Limb (tissue), 2 donors: ENCODE results near the gene VIPR2.

Source experiments
- DNase-seq, 2 donors: peaks; one replicate each; pipeline ENCODE4 v3.0.0-alpha.2; 2016; ENCODE audit errors: extremely low spot score in 2 of 2

Gene VIPR2

DNA sequence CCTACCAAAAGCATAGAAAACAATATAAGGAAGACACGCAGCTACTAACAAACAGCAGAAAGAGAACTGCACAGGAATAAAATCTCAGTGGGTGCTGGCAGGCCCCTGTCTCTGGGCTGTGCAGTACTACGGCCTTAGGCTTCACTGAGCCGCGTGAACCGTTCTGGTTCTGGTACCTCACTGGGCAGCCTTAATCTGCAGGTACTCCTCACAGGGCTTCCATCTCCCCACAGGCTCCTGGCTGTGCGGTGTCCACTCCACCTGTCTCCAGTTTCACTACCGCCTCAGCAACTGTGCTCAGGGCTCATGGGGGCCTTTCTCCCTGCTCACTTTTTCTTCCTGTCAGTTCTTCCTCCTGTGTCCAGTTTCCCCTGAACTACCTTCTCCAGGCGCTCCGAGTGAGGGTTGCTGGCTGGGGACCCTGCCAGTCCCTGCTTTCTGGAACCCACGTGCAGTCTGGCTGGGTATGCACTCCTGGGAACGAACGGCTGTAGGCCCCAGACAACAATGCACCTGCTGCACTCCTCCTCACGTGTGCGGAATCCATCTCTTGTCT is 75.7 kb downstream of the VIPR2 start:
- DNase-seq: no peak

DNA sequence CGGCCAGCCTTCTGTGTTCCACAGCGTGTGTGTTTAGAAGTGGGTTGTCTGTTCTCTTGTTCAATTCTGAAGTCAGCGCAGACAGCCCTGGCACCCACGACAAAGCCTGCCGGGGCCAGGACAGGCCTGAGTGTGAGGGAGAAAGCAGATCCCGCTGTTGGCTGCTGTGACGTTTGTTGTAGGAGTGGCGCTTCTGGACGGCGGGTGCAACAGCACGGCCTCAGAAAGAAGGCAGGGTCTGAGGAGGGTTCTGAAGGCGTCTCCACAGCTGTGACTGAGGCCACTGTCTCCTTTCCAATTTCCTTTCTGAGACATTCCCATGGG is 76.2 kb downstream of the VIPR2 start:
- peak; percentile 52 to 55 for DNase-seq

DNA sequence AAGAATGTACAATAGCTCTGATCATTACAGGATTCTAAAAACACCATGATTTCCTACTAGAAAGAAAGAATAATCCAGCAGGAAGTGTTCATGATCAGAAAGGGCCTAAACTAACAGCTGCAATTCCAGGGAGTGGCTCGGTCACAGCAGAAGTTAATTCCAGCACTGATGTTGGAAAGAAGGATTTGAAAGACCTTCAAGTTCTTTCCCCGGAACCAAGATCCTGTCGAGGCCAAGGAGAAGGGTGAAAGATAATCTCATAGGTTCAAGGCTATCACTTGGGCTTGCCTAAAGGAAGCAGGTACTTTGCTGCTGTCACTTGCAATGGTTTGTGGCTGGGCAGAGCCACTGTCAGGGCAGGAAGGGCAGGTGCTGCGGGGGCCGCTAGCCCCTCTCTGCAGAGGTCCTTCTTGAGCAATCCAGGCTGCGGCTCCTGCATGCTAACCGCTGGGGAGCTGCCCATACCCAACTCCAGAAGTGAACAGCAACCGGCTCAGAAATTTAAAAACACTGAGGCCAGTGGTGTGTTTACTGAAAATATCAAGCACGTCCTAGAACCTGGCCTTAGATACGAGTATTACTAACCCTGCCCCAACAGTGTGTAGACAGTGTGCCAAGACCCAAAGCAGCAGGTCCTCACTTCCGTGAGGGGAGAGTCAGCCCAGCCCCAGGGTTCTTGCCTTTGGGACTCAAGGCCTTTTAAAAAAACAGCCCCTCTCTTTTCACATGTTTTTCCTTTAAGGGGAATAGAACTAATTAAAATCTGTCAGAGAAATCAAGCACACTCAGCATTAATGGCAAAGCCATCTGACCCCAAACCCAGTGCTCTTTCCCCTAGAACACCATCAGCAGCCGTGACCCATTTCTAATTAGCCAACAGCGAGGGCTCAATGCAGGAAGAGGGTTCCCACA is 76.8 kb downstream of the VIPR2 start:
- peak in 1 of 2 donors; percentile 22 for DNase-seq

- DNase-seq: no peak
Observed at GRCh38 chr7:159066816-159067575, 77.7 kb downstream of the VIPR2 start.

GRCh38 chr7:159065852-159066480 is 78.7 kb downstream of the VIPR2 start:
- no peak for DNase-seq

DNA sequence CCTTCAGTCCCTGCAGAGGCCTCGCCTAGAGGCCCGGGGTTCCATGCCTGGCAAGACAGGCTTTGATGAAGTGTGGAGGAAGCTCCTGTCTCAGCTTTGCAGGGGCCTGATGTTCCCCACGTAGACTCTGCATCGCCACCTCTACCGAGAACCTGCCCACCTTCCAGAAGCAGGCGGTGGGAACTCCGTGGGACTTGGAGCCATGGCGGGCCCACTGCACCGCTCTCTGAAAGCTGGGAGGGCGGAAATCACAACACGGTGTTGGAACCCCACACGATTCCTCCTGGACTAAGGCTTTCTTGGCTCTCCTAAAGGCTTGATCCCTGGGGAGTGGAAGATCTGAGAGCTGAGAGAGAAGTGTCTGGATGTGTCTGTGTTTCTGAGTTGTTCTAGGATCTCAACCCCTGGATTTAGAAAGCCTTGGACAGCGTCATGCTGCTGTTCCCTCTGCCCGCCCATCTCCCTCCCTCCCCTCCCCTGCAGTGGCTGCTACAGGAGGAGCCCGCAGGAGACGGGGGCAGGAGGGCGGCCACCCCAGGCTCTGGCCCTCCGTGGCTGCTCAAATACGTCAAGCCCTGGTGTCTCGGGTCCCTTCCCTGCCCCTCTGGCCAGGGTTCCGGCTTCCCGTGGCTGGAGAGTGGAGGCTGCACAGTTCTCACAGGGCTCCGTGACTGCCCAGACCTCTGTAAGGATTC is 79.7 kb downstream of the VIPR2 start:
- DNase-seq: no peak

DNA sequence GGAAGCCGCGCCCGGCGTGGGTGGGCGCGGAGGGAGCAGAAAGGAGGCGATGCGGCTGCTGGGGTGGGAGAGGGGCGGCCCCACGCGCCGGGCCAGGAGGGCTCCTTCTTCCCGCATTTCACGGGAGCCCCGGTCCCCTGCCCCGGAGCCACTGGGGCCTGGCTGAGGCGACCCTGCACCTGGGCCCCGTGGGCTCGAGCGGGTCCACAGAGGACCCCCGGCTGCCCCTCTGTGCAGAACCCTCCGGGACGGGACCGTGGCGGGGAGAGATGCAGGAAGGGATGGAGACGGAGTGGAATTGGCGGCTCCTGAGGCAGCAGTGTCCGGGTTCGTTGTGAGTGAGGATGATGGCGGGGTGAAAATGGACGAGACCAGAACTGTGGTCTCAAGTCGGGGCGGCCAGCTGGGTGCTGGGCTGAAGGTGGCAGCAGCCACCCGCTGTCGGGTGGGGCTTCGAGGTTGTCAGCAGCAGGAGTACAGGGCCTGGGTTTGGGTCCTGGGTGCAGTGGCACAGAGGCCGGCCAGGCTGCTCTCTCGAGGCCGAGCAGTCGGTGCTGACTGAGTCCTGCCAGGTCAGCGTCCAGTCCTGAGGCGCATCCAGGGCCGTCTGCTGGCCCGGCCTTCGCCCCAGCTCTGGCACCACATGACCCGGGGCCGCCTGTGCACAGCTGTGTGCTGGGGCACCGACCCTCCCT is 80.4 kb downstream of the VIPR2 start:
- no peak for DNase-seq

GRCh38 chr7:159063046-159063840 is 81.4 kb downstream of the VIPR2 start:
- no peak for DNase-seq

DNA sequence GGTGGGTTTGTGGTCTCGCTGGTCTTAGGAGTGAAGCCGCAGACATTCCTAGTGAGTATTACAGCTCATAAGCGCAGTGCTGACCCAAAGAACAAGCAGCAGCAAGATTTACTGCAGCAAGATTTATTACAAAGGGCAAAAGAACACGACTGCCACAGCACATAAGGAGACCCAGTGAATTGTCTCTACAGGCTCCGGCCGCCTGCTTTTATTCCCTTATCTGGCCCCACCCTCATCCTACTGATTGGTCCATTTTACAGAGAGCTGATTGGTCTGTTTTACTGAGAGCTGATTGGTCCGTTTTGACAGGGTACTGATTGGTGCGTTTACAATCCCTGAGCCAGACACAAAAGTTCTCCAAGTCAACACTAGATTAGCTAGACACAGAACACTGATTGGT is 82.1 kb downstream of the VIPR2 start:
- DNase-seq: no peak

DNA sequence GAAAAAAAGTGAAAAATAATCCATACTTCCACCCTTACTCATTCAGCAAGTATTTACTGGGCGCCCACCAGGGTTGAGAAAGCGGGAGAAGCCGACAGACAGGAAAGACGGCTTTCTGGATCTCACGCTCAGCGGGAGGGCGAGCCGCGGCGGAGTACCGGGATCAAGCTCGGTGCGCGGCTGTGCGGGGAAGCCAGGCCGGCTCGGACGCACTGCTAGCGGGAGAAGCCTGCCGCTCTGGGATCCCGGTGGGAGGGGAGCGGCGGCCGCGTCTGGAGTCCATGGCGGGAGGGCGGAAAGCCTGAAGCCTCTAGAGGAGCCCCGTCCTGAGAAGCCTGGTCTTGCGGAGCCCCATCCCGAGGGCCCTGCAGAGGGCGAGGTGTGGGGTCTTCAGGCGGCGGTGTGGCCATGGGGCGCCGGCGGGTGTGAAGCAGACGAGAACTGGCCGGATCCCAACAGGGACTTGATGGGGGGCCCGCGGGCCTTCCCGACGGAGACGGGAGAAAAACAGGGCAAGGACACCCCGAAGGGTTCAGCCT is 82.9 kb downstream of the VIPR2 start:
- no peak for DNase-seq

DNA sequence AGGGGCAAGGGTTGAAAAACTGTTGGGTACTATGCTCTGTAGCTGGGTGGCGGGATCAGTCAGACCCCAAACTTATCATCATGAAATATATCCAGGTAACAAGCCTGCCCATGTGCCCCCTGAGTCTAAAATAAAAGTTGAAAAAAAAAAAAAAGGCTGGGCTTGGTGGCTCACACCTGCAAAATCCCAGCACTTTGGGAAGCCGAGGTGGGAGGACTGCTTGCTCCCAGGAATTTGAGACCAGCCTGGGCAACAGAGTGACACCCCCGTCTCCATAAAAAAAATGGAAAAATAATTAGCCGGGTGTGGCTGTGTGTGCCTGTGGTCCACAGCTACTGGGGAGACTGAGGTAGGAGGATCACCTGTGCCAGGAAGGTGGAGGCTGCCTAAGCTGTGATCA is 83.5 kb downstream of the VIPR2 start:
- no peak for DNase-seq

GRCh38 chr7:159060440-159060839 is 84.2 kb downstream of the VIPR2 start:
- DNase-seq: no peak

- no peak for DNase-seq
Observed at GRCh38 chr7:159059629-159060028, 85.0 kb downstream of the VIPR2 start.

DNA sequence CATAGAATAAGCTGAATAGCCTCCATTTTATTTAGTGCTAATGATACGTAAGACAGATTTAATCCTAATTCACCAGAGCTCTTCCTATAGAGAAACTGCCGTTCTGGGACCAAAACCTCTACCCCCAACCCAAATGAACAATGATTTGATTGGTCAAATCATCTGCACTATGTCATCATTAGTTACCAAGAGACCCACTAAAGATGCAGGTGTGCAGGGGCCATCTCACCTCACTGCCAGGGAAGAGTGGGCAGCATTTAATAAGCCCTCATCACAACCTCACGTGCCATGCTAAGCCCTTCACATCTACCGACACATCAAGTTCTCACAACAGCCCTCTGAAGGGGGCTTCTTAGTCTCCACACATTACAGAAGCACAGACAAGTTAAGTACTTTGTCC is 87.0 kb downstream of the VIPR2 start:
- DNase-seq: no peak

DNA sequence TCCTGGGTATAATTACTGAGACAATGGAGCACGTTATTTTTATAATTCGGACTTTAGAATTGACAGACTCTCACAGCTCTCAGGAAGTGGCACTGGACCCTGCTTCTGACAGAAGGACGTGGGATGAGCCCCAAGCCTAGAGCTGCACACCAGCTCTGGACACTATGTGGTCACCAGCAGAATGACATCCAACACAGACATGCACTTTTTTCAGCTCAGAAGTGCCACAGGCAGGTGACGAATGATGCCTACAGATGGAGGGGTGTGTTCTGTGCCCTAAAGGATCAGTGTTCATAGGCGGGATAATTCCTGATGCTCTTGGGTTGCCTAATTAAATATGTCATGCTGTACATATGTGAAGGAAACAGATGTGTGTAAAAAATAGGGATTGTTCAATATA is 87.9 kb downstream of the VIPR2 start:
- no peak for DNase-seq

- DNase-seq: no peak
Observed at GRCh38 chr7:159051916-159052315, 92.8 kb downstream of the VIPR2 start.

GRCh38 chr7:159050704-159051103 is 94.0 kb downstream of the VIPR2 start:
- DNase-seq: no peak

- peak in 1 of 2 donors; percentile 13 for DNase-seq
Observed at GRCh38 chr7:159049266-159050025, 95.2 kb downstream of the VIPR2 start.

DNA sequence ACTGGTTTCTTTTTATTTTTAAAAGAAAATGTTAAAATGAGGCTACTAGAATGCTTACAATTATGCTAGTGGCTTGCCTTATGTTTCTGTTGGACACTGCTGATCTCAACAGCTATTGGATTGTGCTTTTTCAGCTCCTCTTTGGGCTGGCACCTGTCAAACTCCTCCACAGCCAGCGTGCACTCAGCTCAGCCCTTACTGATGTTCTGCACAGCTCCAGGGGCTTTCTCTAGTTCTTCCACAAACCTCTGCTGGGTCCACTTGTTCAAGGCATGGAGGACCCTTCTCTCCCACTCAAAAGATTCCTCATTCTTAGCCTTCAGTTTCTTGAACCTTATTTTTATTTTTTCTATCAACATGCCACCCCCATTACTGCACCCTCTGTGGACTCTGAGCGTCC is 96.0 kb downstream of the VIPR2 start:
- no peak for DNase-seq
